GM12872 (cell line): ENCODE data around the gene GUSB.
A peak's percentile ranks its signal among the peaks of the same experiment; 100 is the strongest.

Experiments used
- CTCF ChIP-seq: IDR thresholded peaks from 3 replicates; pipeline ENCODE4 v1.5.1; 2011; ENCODE audit warnings: low read depth, mild to moderate bottlenecking, low read length, moderate library complexity; ENCODE audit not compliant: insufficient read depth

The GUSB gene

GRCh38 chr7:65981965-65982792 lies at the start of gene GUSB:
TSS of gene GUSB (minus strand) at chr7:65982213. CDS start at chr7:65982183, 30 bp downstream.
- no peak for TF ChIP-seq CTCF

DNA sequence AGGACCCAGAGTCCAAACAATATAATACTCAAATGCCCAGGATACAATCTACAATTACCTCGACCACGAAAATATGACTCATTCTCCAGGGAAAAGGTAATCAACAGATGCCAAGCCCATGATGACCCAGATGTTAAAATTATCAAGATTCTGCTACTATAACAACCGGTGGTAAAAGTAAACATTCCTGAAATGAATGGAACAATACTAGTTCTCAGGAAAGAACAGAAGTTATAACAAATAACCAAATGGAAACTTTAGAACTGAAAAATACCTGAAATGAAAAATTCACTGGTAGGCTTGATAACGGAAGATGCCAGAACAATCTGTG lies 34.1 kb upstream of the GUSB start:
- no peak for TF ChIP-seq CTCF

- TF ChIP-seq CTCF = no peak
These were observed 33.6 kb upstream of the GUSB start for GRCh38 chr7:66015440-66016130.

GRCh38 chr7:66013938-66014337 lies 31.9 kb upstream of the GUSB start:
- TF ChIP-seq CTCF = peak; percentile 39; the same call in 1 of the 3 replicates

DNA sequence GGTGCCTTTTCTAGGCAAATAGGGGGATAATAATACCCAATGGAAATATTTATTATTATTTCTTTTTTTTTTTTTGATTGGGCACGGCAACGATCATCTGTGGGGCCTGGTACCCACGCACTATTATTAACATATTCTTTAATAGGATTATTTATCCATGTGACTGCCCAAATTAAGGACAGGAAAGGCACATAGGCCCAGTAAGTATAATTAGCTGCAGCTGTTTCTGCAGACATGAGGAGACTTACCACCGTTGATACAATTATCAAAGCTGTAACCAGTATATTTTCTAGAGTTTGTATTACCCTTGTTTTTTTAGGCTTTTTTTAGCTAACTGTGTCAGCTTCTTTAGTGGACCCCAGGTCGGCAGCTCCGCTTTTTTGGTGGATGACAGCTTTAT lies 25.2 kb upstream of the GUSB start:
- no peak for TF ChIP-seq CTCF

GRCh38 chr7:65992526-65992925 lies 10.5 kb upstream of the GUSB start:
- TF ChIP-seq CTCF = no peak

- no peak for TF ChIP-seq CTCF
These were observed 7.7 kb upstream of the GUSB start for GRCh38 chr7:65989694-65990080.
